GM18502 (cell line): ENCODE measurements around the gene THUMPD1.
"Not testable (repeated sequence)": the region's sequence is repeated elsewhere in the genome, so short reads cannot be mapped to it uniquely, and the experiment has no call there.

ENCODE experiments used
- ATAC-seq: cut with Tn5 transposase; IDR thresholded peaks from one replicate; pipeline ENCODE4 v1.9.1; 2021; ENCODE audit warnings: mild to moderate bottlenecking; ENCODE audit not compliant: unreplicated experiment, poor library complexity

The THUMPD1 gene

GRCh38 chr16:20704281-20704680 lies 37.3 kb downstream of the THUMPD1 start:
- ATAC-seq: no peak

GRCh38 chr16:20701692-20702091 lies 39.9 kb downstream of the THUMPD1 start:
- not testable (repeated sequence) for ATAC-seq

GRCh38 chr16:20696618-20697017 lies 45.0 kb downstream of the THUMPD1 start:
- no peak for ATAC-seq

DNA sequence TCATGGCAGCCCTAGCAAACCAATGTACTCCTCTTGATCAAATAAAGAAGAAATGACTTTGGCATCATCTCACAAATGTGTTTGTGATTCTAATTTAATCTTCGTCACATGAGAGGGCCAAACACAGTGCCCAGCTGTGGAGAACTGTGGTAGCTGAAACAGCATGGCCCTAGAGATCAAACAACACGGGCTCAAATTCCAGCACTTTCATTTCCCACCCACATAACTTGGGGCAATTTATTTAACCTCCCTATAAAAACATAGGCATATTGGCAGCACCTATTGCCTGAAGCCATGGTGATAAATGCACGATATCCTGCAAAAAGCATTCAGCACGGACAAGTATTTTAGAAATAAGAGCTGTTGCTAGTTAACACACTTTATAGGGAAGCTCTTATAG lies 46.6 kb downstream of the THUMPD1 start:
- ATAC-seq: no peak

GRCh38 chr16:20694096-20694495 lies 47.5 kb downstream of the THUMPD1 start:
- not testable (repeated sequence) for ATAC-seq

DNA sequence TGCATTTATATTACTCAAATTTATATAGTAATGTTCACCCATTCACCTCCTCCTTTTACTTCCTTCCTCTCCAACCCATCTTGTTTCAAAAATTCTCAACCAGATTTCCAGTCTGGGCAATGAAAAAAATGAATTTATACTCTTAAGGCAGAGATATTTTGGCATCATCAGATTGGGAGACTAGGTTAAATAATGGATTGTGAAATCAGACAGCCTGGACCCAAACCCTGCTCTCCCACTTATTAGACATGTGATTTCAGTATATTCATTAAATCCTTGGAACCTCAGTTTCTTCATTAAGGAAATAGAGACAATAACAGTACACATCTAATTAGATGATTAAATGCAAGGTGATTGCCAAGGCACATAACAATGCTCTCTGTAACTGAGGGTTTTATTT lies 52.0 kb downstream of the THUMPD1 start:
- ATAC-seq: no peak

- ATAC-seq: no peak
Observed at GRCh38 chr16:20683812-20684211, 57.8 kb downstream of the THUMPD1 start.
